Measurements from ENCODE around the gene DYNC1H1.

DYNC1H1 gene

DNA sequence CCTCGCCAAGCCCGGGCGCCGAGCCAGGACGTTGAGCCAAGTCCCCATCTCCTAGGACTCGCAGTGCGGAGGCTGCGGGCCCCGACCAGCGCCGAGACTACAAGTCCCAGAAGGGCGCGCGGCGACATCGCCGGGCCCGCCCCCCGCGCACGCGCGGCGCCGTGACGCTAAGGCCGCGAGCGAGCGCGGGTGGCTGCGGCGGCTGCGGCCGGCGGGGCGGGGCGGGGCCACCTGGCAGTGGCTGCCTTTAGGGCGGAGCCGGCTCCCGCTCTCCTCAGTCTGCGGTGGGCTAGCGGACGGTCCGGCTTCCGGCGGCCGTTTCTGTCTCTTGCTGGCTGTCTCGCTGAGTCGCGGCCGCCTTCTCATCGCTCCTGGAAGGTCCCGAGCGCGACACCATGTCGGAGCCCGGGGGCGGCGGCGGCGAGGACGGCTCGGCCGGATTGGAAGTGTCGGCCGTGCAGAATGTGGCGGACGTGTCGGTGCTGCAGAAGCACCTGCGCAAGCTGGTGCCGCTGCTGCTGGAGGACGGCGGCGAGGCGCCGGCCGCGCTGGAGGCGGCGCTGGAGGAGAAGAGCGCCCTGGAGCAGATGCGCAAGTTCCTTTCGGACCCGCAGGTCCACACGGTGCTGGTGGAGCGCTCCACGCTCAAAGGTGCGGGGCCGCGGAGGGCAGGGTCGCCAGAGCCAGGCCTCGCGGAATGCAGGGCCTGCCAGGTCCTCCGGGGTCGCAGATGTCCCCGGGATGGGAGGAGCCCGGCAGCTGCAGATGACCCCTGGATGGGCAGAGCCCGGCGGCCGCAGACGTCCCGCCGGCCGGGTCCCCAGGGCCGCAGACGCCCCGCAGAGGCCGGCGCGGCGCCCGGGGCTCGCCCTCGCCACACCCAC lies at the start of gene DYNC1H1:
Gene DYNC1H1 (plus strand): TSS at position 277 of the 884 bp plus-strand sequence. CDS start 119 bp downstream, at position 396.
- peak; percentile 45 to 85 for DNase-seq (ENCODE audit: extremely low read depth in 1 of 2, low read depth in 1 of 2)

DNA sequence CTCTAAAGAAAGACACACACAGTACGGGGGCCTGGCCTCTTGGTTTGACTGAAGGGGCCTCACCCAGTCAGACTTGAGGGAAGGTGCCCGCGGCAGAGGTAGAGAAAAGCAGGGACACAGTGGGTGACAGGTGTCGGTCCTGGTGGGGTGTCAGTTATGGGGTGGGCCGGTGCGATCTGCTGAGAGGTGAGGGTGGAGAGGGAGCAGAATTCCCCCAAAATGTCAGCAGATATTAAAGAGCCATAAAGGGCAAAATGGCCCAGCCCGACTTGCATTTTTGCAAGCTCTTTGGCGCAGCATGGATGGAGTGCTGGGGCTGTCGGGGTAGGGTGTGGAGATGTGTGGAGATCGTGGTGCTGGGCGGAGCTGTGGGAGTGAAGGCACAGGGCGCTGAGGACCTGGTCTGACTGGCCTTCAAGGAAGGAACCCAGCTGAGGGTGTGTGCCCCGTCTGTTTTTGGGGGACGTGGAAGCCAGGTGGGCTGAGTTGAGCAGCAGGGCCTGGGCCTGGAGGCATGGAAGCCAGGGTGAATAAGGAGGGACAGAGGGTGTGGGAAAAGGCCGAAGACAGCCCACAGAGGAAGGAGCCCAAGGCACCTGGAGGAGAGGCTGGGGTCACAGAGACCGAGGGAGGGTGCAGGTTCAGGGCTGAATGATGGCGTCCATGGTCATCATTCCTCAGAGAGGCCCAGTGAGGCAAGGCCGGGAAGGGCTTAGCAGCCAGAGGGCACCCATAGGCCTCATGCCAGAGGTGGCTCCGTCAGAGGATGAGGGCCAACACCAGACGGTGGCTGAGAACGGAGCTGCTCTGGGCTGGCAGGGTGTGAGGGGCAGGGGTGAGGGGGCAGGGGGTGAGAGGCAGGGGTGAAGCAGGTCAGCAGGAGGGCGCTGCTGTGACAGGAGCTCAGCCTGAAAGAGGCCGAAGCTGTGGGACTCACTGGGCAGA lies 48.2 kb upstream of the DYNC1H1 start:
- DNase-seq (ENCODE audit: extremely low read depth in 1 of 2, low read depth in 1 of 2): no peak

DNA sequence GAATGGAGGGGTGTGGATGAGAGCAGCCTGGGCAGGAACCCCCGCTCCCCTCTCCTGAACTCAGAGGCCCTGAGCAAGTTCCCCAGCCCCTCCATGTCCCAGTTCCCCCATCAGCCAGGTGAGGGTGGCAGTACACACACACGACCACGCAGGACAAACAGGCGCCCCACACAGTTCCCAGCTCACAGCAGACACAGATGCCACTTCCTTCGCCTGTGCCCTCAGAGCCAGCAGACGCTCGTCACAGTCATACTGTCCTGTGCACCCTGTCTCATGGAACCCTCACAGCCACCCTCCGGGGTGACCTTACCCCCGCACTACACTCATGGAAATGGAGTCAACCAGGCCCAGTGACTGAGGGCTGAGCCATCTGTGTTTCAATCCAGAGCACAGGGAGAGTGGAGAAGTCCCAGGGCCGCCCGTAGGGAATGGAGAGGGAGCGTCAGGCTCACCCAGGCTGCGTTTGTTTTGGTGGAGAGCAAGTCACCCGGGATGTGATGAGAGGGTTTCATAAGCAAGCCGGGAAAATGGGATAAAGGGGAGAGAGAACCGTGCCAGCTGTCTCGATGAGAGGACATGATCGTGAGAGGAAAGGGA lies 47.5 kb upstream of the DYNC1H1 start:
- DNase-seq (ENCODE audit: extremely low read depth in 1 of 2, low read depth in 1 of 2): no peak

GRCh38 chr14:101917413-101918017 lies 46.9 kb upstream of the DYNC1H1 start:
- DNase-seq (ENCODE audit: extremely low read depth in 1 of 2, low read depth in 1 of 2): no peak

- no peak for DNase-seq (ENCODE audit: extremely low read depth in 1 of 2, low read depth in 1 of 2)
Observed at GRCh38 chr14:101918065-101918989, 46.0 kb upstream of the DYNC1H1 start.

- no peak for DNase-seq (ENCODE audit: extremely low read depth in 1 of 2, low read depth in 1 of 2)
Observed at GRCh38 chr14:101920271-101920670, 44.1 kb upstream of the DYNC1H1 start.

GRCh38 chr14:101922866-101923265 lies 41.5 kb upstream of the DYNC1H1 start:
- no peak for DNase-seq (ENCODE audit: extremely low read depth in 1 of 2, low read depth in 1 of 2)

GRCh38 chr14:101925152-101925551 lies 39.2 kb upstream of the DYNC1H1 start:
- no peak for DNase-seq (ENCODE audit: extremely low read depth in 1 of 2, low read depth in 1 of 2)

- no peak for DNase-seq (ENCODE audit: extremely low read depth in 1 of 2, low read depth in 1 of 2)
Observed at GRCh38 chr14:101926085-101926484, 38.3 kb upstream of the DYNC1H1 start.

GRCh38 chr14:101926620-101927019 lies 37.8 kb upstream of the DYNC1H1 start:
- no peak for DNase-seq (ENCODE audit: extremely low read depth in 1 of 2, low read depth in 1 of 2)

DNA sequence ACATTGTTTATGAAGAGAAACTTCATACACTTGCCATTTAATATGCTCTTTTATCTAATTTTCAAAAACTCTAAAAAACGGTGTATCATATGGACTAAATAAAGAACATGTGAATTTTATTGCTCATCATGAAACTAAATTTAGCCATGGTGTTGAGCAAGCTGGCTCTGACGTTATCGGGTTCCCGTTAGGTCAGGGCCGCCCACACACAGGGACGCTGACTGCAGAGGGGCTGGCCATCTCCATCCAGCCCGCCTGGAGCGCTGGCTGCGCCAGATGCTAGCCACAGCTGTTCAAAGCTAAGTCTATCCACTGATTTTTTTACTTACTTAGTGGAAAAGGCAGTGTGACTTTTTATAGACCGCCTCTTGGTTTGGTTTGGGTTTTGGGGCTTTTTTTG lies 36.5 kb upstream of the DYNC1H1 start:
- DNase-seq (ENCODE audit: extremely low read depth in 1 of 2, low read depth in 1 of 2): no peak

- no peak for DNase-seq (ENCODE audit: extremely low read depth in 1 of 2, low read depth in 1 of 2)
Observed at GRCh38 chr14:101928415-101928841, 35.9 kb upstream of the DYNC1H1 start.

DNA sequence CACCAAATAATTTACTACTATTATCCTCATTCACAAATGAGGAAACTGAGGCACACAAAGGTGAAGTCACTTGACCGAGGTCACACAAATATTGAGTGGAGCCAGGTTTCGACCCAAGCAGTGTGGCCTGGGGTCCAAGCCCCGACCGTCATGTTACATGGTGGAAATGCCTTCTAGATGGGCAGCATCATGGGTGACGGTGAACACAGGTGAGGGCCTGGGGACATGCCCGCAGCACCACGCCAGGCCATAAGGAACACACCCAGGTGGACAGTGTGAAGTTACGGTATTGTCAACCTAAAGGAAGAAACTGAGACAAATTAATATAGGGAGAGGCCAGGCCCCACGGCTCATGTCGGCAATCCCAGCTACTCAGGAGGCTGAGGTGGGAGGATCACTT lies 35.3 kb upstream of the DYNC1H1 start:
- DNase-seq (ENCODE audit: extremely low read depth in 1 of 2, low read depth in 1 of 2): no peak

DNA sequence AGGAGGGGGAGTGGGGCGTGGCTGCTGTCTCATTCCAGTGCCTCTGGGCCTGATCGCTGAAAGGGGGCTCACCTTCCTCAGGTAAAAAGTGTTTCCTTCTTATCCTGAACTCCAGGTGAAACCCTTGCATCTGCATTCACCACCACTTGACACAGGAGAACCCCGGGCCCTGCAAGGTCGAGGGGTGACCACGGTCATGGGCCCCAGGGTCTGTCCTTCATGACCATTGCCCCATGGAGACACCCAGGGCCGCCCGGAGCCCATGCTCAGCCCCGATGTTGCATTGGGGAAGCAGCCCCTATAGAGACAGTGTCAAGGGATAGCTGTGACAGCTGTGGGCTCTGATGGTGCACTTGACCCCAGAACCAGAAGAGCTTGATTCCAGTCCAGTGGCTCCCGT lies 34.4 kb upstream of the DYNC1H1 start:
- DNase-seq (ENCODE audit: extremely low read depth in 1 of 2, low read depth in 1 of 2): no peak

- DNase-seq (ENCODE audit: extremely low read depth in 1 of 2, low read depth in 1 of 2): no peak
Observed at GRCh38 chr14:101932673-101933072, 31.7 kb upstream of the DYNC1H1 start.

DNA sequence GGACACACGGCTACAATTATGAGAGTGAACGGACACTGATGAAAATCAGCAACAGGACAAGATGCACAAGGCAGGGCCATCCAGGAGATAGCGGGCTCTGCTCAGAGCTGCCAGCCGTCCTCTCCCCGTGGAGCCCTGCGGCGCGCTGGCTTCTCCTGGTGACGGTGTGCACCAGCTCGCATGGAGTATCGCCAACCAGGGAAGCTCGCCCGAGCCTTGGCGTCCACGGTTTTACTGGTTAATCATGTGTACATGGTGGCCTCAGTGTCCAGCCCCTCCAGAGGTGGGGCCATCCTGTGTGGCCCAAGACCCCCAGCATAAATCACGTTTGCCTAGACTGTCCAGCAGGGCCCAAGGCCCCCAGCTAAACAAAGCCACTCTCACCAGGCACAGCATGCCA lies 31.2 kb upstream of the DYNC1H1 start:
- no peak for DNase-seq (ENCODE audit: extremely low read depth in 1 of 2, low read depth in 1 of 2)

GRCh38 chr14:101934601-101935150 lies 29.7 kb upstream of the DYNC1H1 start:
- no peak for DNase-seq (ENCODE audit: extremely low read depth in 1 of 2, low read depth in 1 of 2)

- no peak for DNase-seq (ENCODE audit: extremely low read depth in 1 of 2, low read depth in 1 of 2)
Observed at GRCh38 chr14:101937926-101938767, 26.2 kb upstream of the DYNC1H1 start.
